Fibroblast of peridontal ligament (primary cell): ENCODE results near the gene CSMD2.

Experiments used
- DNase-seq: peaks from one replicate; pipeline ENCODE4 v3.0.0-alpha.2; 2010; ENCODE audit errors: extremely low read depth

CSMD2 gene

GRCh38 chr1:33682371-33682770 is 482.7 kb downstream of the CSMD2 start:
- DNase-seq: no peak

GRCh38 chr1:33680281-33680840 is 484.7 kb downstream of the CSMD2 start:
- no peak for DNase-seq

- no peak for DNase-seq
Observed at GRCh38 chr1:33670567-33670966, 494.5 kb downstream of the CSMD2 start.

DNA sequence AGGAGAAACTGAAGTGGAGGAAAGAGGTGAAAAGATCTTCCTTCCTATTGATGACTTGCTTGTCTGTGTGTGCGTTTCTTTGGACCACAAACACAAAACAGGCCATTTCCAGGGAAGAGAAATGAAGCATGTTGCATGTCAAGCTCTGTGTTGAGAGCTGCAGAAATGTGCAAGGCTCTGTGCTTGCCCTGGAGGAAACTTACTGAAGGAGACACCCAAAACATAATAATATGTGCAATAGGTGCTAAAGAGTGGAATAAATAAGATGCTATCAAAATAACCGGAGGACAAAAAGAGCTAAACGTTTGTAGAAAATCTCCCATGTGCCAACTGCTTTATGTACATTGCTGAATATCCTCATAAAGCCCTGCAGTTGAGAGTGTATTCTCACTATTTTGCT is 496.3 kb downstream of the CSMD2 start:
- DNase-seq: no peak

DNA sequence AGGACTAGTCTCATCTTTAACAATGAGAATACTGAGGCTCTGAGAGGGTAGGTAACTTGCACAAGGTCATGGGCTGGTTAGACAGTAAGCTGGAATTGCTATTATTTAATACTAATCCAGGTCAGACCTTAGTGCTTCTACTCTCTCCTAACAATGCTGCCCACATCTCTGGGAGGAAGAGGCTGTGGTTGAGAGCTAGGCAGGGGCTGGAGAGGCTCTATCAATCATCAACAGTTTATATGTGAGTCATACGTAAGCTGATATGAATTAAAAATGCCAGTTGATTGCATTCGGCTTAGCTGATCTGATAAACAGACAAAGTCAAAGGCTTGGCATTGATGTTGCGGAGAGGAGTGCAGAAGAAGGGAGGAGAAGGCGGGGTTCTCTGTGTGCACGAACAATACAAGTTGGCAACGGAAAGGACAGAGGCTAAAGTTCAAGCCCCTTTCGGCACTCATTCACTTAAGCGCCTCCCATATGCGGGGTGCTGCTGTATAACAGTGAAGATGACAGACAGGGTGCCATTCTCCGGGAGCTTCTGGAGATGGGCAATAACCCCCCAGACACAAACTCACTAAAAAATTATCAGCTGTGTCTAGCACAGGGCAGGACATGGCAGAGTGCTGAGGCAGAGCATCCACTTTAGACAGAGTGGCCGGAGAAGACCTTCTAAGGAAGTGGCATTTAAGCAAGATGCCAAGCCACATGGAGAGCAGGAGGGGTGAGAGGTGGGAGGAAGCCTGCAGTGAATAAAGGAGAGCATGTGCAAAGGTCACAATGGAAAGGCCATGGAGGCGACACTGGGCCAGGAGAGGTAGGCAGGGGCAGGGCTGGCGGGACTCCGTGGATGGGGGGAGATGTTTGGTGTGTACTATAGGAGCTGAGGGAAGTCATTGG is 497.4 kb downstream of the CSMD2 start:
- no peak for DNase-seq

GRCh38 chr1:33666616-33667015 is 498.4 kb downstream of the CSMD2 start:
- no peak for DNase-seq

GRCh38 chr1:33661811-33662454 is 503.1 kb downstream of the CSMD2 start:
- DNase-seq: no peak

DNA sequence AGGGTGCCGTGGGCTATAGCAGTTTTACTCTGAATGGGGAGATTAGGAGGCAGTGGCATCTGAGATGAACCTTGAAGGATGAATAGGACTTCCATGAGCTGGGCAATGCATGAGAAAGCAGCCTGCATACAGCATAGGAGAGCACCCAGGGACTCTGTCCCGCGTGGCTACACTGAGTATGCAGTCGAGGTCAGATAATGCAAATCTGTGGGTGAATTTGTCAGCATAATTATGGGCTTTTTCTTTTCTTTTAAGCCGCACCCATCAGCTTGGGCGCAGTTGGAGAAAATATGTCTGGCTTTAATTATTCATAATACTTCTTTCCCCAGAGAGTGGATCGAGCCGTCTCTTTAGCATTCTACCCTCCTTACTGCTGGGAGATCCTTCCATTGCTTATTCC is 504.1 kb downstream of the CSMD2 start:
- DNase-seq: no peak

GRCh38 chr1:33660244-33660643 is 504.8 kb downstream of the CSMD2 start:
- DNase-seq: no peak

GRCh38 chr1:33659641-33660040 is 505.4 kb downstream of the CSMD2 start:
- no peak for DNase-seq

DNA sequence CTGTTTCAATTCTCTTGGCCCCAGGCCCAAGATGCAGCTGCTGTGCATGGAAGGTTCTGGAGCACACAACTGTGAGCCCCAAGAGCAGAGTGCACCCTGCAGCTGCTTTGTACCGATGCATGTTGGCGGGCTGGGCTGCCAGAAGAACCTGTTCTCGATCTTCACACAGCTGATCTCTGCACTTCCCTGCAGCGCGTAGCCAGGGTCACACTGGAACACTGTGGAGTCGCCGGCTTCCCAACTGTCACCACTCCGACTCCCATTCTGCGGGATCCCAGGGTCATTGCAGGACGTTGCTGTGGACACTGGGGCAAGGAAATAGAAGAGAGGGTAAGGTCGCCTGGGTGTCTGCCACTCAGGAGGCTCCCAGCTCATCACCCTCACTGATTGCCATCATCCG is 507.2 kb downstream of the CSMD2 start:
- no peak for DNase-seq

GRCh38 chr1:33656467-33657005 is 508.5 kb downstream of the CSMD2 start:
- DNase-seq: no peak

GRCh38 chr1:33655496-33655895 is 509.5 kb downstream of the CSMD2 start:
- DNase-seq: no peak

GRCh38 chr1:33654267-33654834 is 510.7 kb downstream of the CSMD2 start:
- DNase-seq: no peak

- DNase-seq: no peak
Observed at GRCh38 chr1:33653226-33653625, 511.8 kb downstream of the CSMD2 start.

DNA sequence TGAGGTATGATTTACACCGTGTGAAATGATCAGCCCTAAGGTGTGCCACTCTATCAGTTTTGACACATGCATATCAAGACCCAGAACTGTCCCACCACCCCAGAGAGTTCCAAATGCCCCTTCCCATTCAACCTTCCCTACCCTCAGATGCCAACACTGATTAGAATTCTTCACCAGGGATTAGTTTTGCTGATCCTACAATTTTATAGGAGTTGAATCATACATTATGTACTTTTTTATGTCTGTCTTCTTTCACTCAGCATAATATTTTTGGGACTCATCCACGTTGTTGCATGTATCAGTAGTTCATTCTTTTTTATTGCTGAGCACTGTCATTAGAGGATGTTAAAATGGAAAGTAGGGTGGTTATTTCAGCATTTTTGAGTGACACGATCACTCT is 514.3 kb downstream of the CSMD2 start:
- DNase-seq: no peak

DNA sequence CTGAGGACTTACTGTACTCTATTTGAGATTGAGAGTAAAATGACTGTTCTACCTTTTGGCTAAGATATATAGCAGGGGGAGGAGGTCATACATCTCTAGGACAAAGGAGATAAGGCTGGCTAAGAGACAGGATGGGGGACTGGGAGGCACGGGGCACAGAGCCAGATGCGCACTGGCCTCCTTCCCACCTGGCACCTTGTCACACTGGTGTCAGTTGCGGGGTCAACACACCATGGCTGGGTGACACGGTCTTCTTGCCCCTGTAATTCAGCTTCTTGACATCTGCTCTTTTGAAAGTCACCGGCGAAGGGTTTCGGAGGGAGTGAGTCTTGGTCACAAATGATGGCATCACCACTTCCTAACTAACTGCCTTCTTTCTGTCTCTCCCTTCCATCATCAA is 515.3 kb downstream of the CSMD2 start:
- no peak for DNase-seq

GRCh38 chr1:33643216-33643615 is 521.8 kb downstream of the CSMD2 start:
- no peak for DNase-seq

DNA sequence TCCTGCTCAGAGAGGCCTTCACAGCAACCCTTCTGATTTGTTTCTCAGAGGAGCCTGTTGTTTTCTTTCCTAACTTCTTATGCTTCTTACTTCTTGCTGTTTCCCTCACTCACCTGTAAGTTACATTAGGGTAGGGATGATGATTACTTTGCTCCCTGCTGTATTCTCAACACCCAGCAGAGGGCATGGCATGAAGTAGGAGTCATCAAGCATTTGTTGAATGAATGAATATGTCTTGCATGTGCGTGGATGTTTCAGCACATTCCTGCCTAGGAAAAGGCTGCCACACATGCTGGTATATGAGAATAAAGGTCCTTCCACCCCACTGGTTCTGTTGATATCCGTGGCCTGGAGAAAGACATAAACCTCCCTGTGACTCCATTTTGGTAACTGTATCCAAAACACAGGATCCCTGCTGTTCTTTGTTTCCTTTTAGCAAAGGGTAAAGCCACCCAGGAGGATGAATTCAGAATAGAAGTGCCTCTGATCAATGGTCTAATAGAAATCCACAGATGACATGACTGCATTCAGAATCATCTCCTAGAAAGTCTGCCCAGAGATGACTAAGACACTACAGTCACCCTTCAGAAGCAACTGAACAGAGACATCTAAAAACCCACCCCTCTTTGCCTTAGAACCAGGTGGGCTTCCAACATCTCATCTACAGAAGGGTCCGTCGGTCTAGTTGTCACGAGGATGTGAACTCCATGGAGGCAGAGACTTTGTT is 523.8 kb downstream of the CSMD2 start:
- no peak for DNase-seq

- DNase-seq: no peak
Observed at GRCh38 chr1:33640114-33640660, 524.8 kb downstream of the CSMD2 start.

GRCh38 chr1:33637846-33638440 is 527.1 kb downstream of the CSMD2 start:
- no peak for DNase-seq
